Measurements from ENCODE around the gene SRRD. TPM values are rescaled to one million over a fixed set of nuclear protein-coding genes. Genes with fewer than 3 reads are reported as not detected.
A peak's percentile ranks its signal among the peaks of the same experiment; 100 is the strongest.

The SRRD gene
- total and polyA plus RNA-seq, 2 of the 8 experiments (the other 6 are each of a cell fraction or from before 2014, with no cell fraction given) = 17.1 to 25.3 TPM

GRCh38 chr22:26479792-26480610 is 3.7 kb upstream of the SRRD start:
- H3K36me3 ChIP-seq (ENCODE audit: control insufficient read depth in 2 of 4, insufficient read depth in 4 of 4, low read length in 3 of 4) = peaks cover 4 to 25% (median 17%) of the 10 kb centered on the region in 4 experiments; a peak in 7 of 8 replicates
- no peak overlapping the region for H3K18ac ChIP-seq (ENCODE audit: extremely low read depth, low read length)
- H3K4me2 ChIP-seq (ENCODE audit: insufficient read depth in 1 of 2, low read depth in 2 of 2, low read length in 2 of 2) = peak overlapping the region; percentile 37 to 96; a peak in 3 of 4 replicates
- DNase-seq (ENCODE audit: low read depth in 1 of 2, low spot score in 2 of 2) (no peak), FAIRE-seq (no peak)
- peaks cover 11% of the 10 kb centered on the region for H3K23me2 ChIP-seq (ENCODE audit: low read depth, low read length)
- no peak overlapping the region for H4K8ac ChIP-seq (ENCODE audit: extremely low read depth, insufficient read depth, low read length)
- no peak overlapping the region for H4K5ac ChIP-seq (ENCODE audit: insufficient read length, low read depth, low read length)
- no peak overlapping the region for H2BK15ac ChIP-seq (ENCODE audit: low read length)
- no peak overlapping the region for H3K4ac ChIP-seq (replicated peaks; ENCODE audit: insufficient read length, low read depth, low read length)
- WGBS, 2 experiments (ENCODE audit: extremely low coverage in 1 of 2, insufficient coverage in 1 of 2, insufficient read length in 1 of 2, insufficient replicate concordance in 2 of 2, low coverage in 1 of 2, low lambda C conversion rate in 2 of 2, missing lambda C conversion rate in 1 of 2) = 91% methylated on average over 12 of the region's 12 CpGs; no CpG with 5 or more reads in 1 of the 2 experiments
- H2BK12ac ChIP-seq (ENCODE audit: low read depth, low read length) = no peak overlapping the region
- H3K79me2 ChIP-seq (ENCODE audit: control insufficient read depth in 1 of 2, insufficient read depth in 2 of 2, low read length in 2 of 2) = peaks cover 6 to 49% of the 10 kb centered on the region in 2 experiments; a peak in 3 of 4 replicates
- H3K27me3 ChIP-seq (replicated peaks in 1 of 4; ENCODE audit: control insufficient read depth in 3 of 4, extremely low read depth in 1 of 4, insufficient read depth in 3 of 4, low read length in 3 of 4) = no peaks in the 10 kb centered on the region
- peaks cover 0 to 13% (median 6%) of the 10 kb centered on the region in 4 experiments; a peak in 5 of 7 replicates for H3K4me1 ChIP-seq (replicated peaks in 1 of 4; ENCODE audit: control insufficient read depth in 3 of 4, insufficient read depth in 4 of 4, low read length in 3 of 4)
- H4K20me1 ChIP-seq (replicated peaks in 1 of 2; ENCODE audit: control insufficient read depth in 1 of 2, insufficient read depth in 2 of 2, low read length in 2 of 2) = peaks cover 0 to 5% of the 10 kb centered on the region in 2 experiments
- peak overlapping the region in 1 of 4 experiments; percentile 65; a peak in 1 of 7 replicates for H3K9ac ChIP-seq (replicated peaks in 1 of 4; ENCODE audit: extremely low read depth in 1 of 4, low read depth in 3 of 4, low read length in 3 of 4)
- ChIA-PET POLR2A (ENCODE audit: partially characterized antibody) (interaction anchor here (1.1 to 1.6 kb wide), 5 partner anchors 10 to 32 kb away, joined by 3 to 4 read pairs (median 3); no protein-coding TSS in a partner anchor), CTCF (ENCODE audit: partially characterized antibody) (interaction anchor here (0.9 to 2.8 kb wide), 6 partner anchors 12 to 113 kb away, joined by 3 to 18 read pairs (median 3); no protein-coding TSS in a partner anchor)
- H2BK20ac ChIP-seq (ENCODE audit: low read length) = no peak overlapping the region
- H3K79me1 ChIP-seq (ENCODE audit: low read depth, low read length) = 0 out of 2 replicates have a peak, but pooled peaks cover under 1% of the 10 kb centered on the region
- H3K23ac ChIP-seq (ENCODE audit: insufficient read length) = no peak overlapping the region
- H3K56ac ChIP-seq (replicated peaks; ENCODE audit: insufficient read length, low read depth, low read length) = no peak overlapping the region
- no peak overlapping the region for H3K14ac ChIP-seq (ENCODE audit: insufficient read length)
- no peak overlapping the region for H2AFZ ChIP-seq (ENCODE audit: low read length)
- no peak overlapping the region for H2BK5ac ChIP-seq (ENCODE audit: low read depth, low read length)
- no peak overlapping the region for H4K91ac ChIP-seq (replicated peaks; ENCODE audit: insufficient read length, low read length)
- H3K9me3 ChIP-seq (ENCODE audit: insufficient read depth in 2 of 2, low read depth in 1 of 2, low read length in 1 of 2) = no peaks in the 10 kb centered on the region
- no peak overlapping the region for H2BK120ac ChIP-seq (replicated peaks; ENCODE audit: low read depth, low read length)
- H3K27ac ChIP-seq (ENCODE audit: low read depth, low read length) = no peak overlapping the region
- no peak overlapping the region for H2AK5ac ChIP-seq (ENCODE audit: low read depth, low read length)
- H3K4me3 ChIP-seq (ENCODE audit: extremely low read depth in 1 of 4, insufficient read depth in 2 of 4, low read depth in 3 of 4, low read length in 4 of 4) = peak overlapping the region in 1 of 4 experiments; percentile 27; a peak in 2 of 8 replicates
- no peak for TF ChIP-seq ZNF274 (IDR thresholded peaks at IDR 0.05; ENCODE audit: borderline replicate concordance, extremely low read depth, low read length)
- no peak for TF ChIP-seq BACH1 (IDR thresholded peaks at IDR 0.05; ENCODE audit: low read length)
- no peak for TF ChIP-seq ATF3 (IDR thresholded peaks at IDR 0.05; ENCODE audit: insufficient read depth, low read depth, low read length)
- no peak for TF ChIP-seq E2F6 (IDR thresholded peaks at IDR 0.05)
- TF ChIP-seq SP4 (IDR thresholded peaks at IDR 0.05; ENCODE audit: low read length) = no peak
- TF ChIP-seq GABPA (IDR thresholded peaks at IDR 0.05; ENCODE audit: borderline replicate concordance, insufficient read depth, low read length) = no peak
- TF ChIP-seq TEAD4 (IDR thresholded peaks at IDR 0.05; ENCODE audit: low read depth, low read length) = no peak
- TF ChIP-seq HDAC6 (IDR thresholded peaks at IDR 0.05; ENCODE audit: low read depth, low read length) = no peak
- TF ChIP-seq BCL11A (IDR thresholded peaks at IDR 0.05; ENCODE audit: low read depth in 2 of 2, low read length in 2 of 2) = no peak
- no peak for TF ChIP-seq KDM4A (IDR thresholded peaks at IDR 0.05; ENCODE audit: low read depth, low read length, severe bottlenecking)
- no peak for TF ChIP-seq POLR2AphosphoS5 (IDR thresholded peaks at IDR 0.05; ENCODE audit: low read depth, low read length)
